WTC11 (cell line): ENCODE results near the gene CIP2A. TPM values are rescaled to one million over a fixed set of nuclear protein-coding genes. Genes with fewer than 3 reads are reported as not detected.

Source experiments
- ATAC-seq: fragments of 200-7000 bp; cut with Tn5 transposase; 2 replicates; pipeline ENCODE4 v1.10.0; 2021; ENCODE audit warnings: mild to moderate bottlenecking, moderate library complexity
- CTCF ChIA-PET: fragments of 300-600 bp; sonication (Branson Sonifier 250); formaldehyde crosslinking; loops from one replicate; lab custom pipeline; 2021; ENCODE audit warnings: antibody characterized with exemption; lab: Charles Lee
- POLR2A ChIA-PET: fragments of 350-600 bp; sonication (Branson Sonifier 250); formaldehyde crosslinking; loops from one replicate; lab custom pipeline; 2021; ENCODE audit warnings: antibody characterized with exemption; lab: Charles Lee
- DNase-seq: peaks from one replicate; pipeline ENCODE4 v3.0.0; 2021; ENCODE audit warnings: low spot score
- H3K27ac Mint-ChIP-seq: 2 replicates; pipeline ENCODE4 v1.8.0; 2021; ENCODE audit warnings: mixed read lengths
- H3K27me3 Mint-ChIP-seq: 2 replicates; pipeline ENCODE4 v1.8.0; 2021; ENCODE audit warnings: low read depth, mild to moderate bottlenecking, moderate library complexity, mixed read lengths
- H3K36me3 Mint-ChIP-seq: 2 replicates; pipeline ENCODE4 v1.8.0; 2021; ENCODE audit warnings: mixed read lengths
- H3K4me1 Mint-ChIP-seq: 2 replicates; pipeline ENCODE4 v1.8.0; 2022; ENCODE audit warnings: mixed read lengths
- H3K4me3 Mint-ChIP-seq: 2 replicates; pipeline ENCODE4 v1.8.0; 2021; ENCODE audit warnings: mild to moderate bottlenecking, moderate library complexity, mixed read lengths
- H3K9me3 Mint-ChIP-seq: 2 replicates; pipeline ENCODE4 v1.8.0; 2021; ENCODE audit warnings: mixed read lengths
- AR ChIP-seq: fragments of 250-450 bp; sonication (Bioruptor Pico); IDR thresholded peaks from 2 replicates; pipeline ENCODE4 v1.9.0; 2021; ENCODE audit warnings: mild to moderate bottlenecking
- ARID4B ChIP-seq: sonication (generic); formaldehyde crosslinking; IDR thresholded peaks from 2 replicates; pipeline ENCODE4 v1.8.0; 2023; ENCODE audit warnings: missing genetic modification reagents, mild to moderate bottlenecking, borderline replicate concordance
- ATF3 ChIP-seq: sonication (generic); formaldehyde crosslinking; conservative IDR thresholded peaks from 2 replicates; pipeline ENCODE4 v1.8.1; 2022; ENCODE audit warnings: mild to moderate bottlenecking, missing genetic modification reagents
- CBFB ChIP-seq: sonication (generic); formaldehyde crosslinking; IDR thresholded peaks from 2 replicates; pipeline ENCODE4 v1.8.1; 2022; ENCODE audit warnings: mild to moderate bottlenecking, low read depth, missing genetic modification reagents
- CREB1 ChIP-seq: sonication (generic); formaldehyde crosslinking; IDR thresholded peaks from 2 replicates; pipeline ENCODE4 v1.8.0; 2023; ENCODE audit warnings: mild to moderate bottlenecking, missing genetic modification reagents
- ESRRA ChIP-seq: sonication (generic); formaldehyde crosslinking; IDR thresholded peaks from 2 replicates; pipeline ENCODE4 v1.8.1; 2022; ENCODE audit warnings: mild to moderate bottlenecking, missing genetic modification reagents, borderline replicate concordance
- FOXP1 ChIP-seq: sonication (generic); formaldehyde crosslinking; IDR thresholded peaks from 2 replicates; pipeline ENCODE4 v1.8.0; 2022; ENCODE audit warnings: missing genetic modification reagents, mild to moderate bottlenecking, moderate library complexity, borderline replicate concordance
- GTF2I ChIP-seq: fragments of 250-450 bp; sonication (Bioruptor Pico); conservative IDR thresholded peaks from 2 replicates; pipeline ENCODE4 v1.4.0; 2021; ENCODE audit warnings: mild to moderate bottlenecking
- JUN ChIP-seq: sonication (generic); formaldehyde crosslinking; IDR thresholded peaks from 2 replicates; pipeline ENCODE4 v1.8.0; 2023; ENCODE audit warnings: mild to moderate bottlenecking, missing genetic modification reagents
- SOX15 ChIP-seq: fragments of 250-450 bp; sonication (Bioruptor Pico); IDR thresholded peaks from 2 replicates; pipeline ENCODE4 v1.9.0; 2021; ENCODE audit warnings: mild to moderate bottlenecking
- TEAD1 ChIP-seq: sonication (generic); formaldehyde crosslinking; IDR thresholded peaks from 2 replicates; pipeline ENCODE4 v1.8.0; 2022; ENCODE audit warnings: mild to moderate bottlenecking, missing genetic modification reagents
- TP53 ChIP-seq: sonication (generic); formaldehyde crosslinking; IDR thresholded peaks from 2 replicates; pipeline ENCODE4 v1.8.1; 2023; ENCODE audit warnings: mild to moderate bottlenecking, missing genetic modification reagents
- ZNF219 ChIP-seq: sonication (generic); formaldehyde crosslinking; IDR thresholded peaks from 2 replicates; pipeline ENCODE4 v1.8.0; 2023; ENCODE audit warnings: missing genetic modification reagents, mild to moderate bottlenecking, borderline replicate concordance
- ZNF671 ChIP-seq: fragments of 250-450 bp; sonication (Bioruptor Pico); IDR thresholded peaks from 2 replicates; pipeline ENCODE4 v1.8.0; 2021; ENCODE audit warnings: mild to moderate bottlenecking
- total RNA-seq: library from RNA; stranded (reverse); gene quantifications from 3 replicates; pipeline ENCODE4 v1.2.3, GENCODE V29; 2021
- TF ChIP-seq, protein P1 (sequence below): fragments of 200-600 bp; IDR thresholded peaks from 2 replicates; pipeline ENCODE4 v1.8.0; 2022; ENCODE audit warnings: antibody characterized with exemption
- TF ChIP-seq, protein P2 (sequence below): sonication (generic); formaldehyde crosslinking; IDR thresholded peaks from 2 replicates; pipeline ENCODE4 v1.8.1; 2022; ENCODE audit warnings: low read depth, missing genetic modification reagents, borderline replicate concordance
- TF ChIP-seq, protein P3 (sequence below): fragments of 250-450 bp; sonication (Bioruptor Pico); IDR thresholded peaks from 2 replicates; pipeline ENCODE4 v1.9.0; 2021; ENCODE audit warnings: mild to moderate bottlenecking, borderline replicate concordance
- TF ChIP-seq, protein P4 (sequence below): fragments of 250-450 bp; sonication (Bioruptor Pico); IDR thresholded peaks from 2 replicates; pipeline ENCODE4 v1.9.0; 2021; ENCODE audit warnings: mild to moderate bottlenecking

CIP2A gene
- total RNA-seq, 1 experiment from 2014 or later, result 32.8 TPM

- TF ChIP-seq, protein P1, sequence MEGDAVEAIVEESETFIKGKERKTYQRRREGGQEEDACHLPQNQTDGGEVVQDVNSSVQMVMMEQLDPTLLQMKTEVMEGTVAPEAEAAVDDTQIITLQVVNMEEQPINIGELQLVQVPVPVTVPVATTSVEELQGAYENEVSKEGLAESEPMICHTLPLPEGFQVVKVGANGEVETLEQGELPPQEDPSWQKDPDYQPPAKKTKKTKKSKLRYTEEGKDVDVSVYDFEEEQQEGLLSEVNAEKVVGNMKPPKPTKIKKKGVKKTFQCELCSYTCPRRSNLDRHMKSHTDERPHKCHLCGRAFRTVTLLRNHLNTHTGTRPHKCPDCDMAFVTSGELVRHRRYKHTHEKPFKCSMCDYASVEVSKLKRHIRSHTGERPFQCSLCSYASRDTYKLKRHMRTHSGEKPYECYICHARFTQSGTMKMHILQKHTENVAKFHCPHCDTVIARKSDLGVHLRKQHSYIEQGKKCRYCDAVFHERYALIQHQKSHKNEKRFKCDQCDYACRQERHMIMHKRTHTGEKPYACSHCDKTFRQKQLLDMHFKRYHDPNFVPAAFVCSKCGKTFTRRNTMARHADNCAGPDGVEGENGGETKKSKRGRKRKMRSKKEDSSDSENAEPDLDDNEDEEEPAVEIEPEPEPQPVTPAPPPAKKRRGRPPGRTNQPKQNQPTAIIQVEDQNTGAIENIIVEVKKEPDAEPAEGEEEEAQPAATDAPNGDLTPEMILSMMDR, result no peak
- TF ChIP-seq TP53 (CRISPR knock-in tag), result no peak
- no peak for TF ChIP-seq ATF3 (CRISPR knock-in tag)
- TF ChIP-seq TEAD1 (CRISPR knock-in tag), result no peak
- no peak for TF ChIP-seq ZNF671
- no peak for TF ChIP-seq FOXP1 (CRISPR knock-in tag)
- TF ChIP-seq JUN (CRISPR knock-in tag), result no peak
- no peak for TF ChIP-seq SOX15 (CRISPR knock-in tag)
These were observed 61.4 kb downstream of the CIP2A start (continued) for GRCh38 chr3:108527817-108528216.

DNA sequence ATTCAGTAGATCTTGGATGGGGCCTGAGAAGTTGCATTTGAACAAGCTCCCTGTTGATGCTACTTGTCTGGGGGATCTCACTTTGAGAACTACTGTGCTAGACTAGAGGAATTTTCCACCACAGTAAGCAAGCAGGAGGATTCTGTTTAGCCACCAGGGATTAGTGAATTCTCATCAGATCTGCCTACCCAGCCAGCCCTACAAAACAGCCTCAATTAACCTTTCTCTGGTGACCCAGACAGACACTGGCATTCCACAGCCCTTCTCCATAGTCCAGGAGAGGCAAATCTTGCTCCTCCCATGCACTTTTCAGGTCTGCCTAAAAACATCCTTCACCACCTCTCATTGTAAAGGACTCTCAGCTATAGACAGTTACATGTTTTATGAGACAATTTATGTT lies 62.1 kb downstream of the CIP2A start:
- Mint-ChIP-seq H3K4me3 (no peak overlapping the region), H3K9me3 (peaks cover 4% of the 10 kb centered on the region; the same call in 1 of the 2 replicates), H3K36me3 (no peaks in the 10 kb centered on the region)
- DNase-seq, result no peak
- CTCF ChIA-PET, result no interaction called here
- TF ChIP-seq, protein P2, sequence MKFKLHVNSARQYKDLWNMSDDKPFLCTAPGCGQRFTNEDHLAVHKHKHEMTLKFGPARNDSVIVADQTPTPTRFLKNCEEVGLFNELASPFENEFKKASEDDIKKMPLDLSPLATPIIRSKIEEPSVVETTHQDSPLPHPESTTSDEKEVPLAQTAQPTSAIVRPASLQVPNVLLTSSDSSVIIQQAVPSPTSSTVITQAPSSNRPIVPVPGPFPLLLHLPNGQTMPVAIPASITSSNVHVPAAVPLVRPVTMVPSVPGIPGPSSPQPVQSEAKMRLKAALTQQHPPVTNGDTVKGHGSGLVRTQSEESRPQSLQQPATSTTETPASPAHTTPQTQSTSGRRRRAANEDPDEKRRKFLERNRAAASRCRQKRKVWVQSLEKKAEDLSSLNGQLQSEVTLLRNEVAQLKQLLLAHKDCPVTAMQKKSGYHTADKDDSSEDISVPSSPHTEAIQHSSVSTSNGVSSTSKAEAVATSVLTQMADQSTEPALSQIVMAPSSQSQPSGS (CRISPR knock-in tag), result no peak
- TF ChIP-seq ZNF219 (no peak), CBFB (CRISPR knock-in tag) (no peak), ARID4B (CRISPR knock-in tag) (no peak), AR (CRISPR knock-in tag) (no peak), TEAD1 (CRISPR knock-in tag) (no peak)
- TF ChIP-seq, all 79 proteins: peak for 0
- Mint-ChIP-seq H3K27ac (no peak overlapping the region), H3K4me1 (peaks cover 4% of the 10 kb centered on the region; the same call in 1 of the 2 replicates), H3K27me3 (no peaks in the 10 kb centered on the region)
- ATAC-seq, result no peak
- POLR2A ChIA-PET, result no interaction called here

- ChIA-PET POLR2A (no interaction called here), CTCF (no interaction called here)
- Mint-ChIP-seq H3K27me3 (no peaks in the 10 kb centered on the region), H3K9me3 (peaks cover 4% of the 10 kb centered on the region; the same call in 1 of the 2 replicates), H3K36me3 (no peaks in the 10 kb centered on the region), H3K27ac (no peak overlapping the region), H3K4me1 (peaks cover 7% of the 10 kb centered on the region; the same call in 1 of the 2 replicates), H3K4me3 (no peak overlapping the region)
- ATAC-seq (no peak), DNase-seq (no peak)
- no peak for TF ChIP-seq ESRRA
- TF ChIP-seq TP53 (CRISPR knock-in tag), result no peak
- TF ChIP-seq, protein P3, sequence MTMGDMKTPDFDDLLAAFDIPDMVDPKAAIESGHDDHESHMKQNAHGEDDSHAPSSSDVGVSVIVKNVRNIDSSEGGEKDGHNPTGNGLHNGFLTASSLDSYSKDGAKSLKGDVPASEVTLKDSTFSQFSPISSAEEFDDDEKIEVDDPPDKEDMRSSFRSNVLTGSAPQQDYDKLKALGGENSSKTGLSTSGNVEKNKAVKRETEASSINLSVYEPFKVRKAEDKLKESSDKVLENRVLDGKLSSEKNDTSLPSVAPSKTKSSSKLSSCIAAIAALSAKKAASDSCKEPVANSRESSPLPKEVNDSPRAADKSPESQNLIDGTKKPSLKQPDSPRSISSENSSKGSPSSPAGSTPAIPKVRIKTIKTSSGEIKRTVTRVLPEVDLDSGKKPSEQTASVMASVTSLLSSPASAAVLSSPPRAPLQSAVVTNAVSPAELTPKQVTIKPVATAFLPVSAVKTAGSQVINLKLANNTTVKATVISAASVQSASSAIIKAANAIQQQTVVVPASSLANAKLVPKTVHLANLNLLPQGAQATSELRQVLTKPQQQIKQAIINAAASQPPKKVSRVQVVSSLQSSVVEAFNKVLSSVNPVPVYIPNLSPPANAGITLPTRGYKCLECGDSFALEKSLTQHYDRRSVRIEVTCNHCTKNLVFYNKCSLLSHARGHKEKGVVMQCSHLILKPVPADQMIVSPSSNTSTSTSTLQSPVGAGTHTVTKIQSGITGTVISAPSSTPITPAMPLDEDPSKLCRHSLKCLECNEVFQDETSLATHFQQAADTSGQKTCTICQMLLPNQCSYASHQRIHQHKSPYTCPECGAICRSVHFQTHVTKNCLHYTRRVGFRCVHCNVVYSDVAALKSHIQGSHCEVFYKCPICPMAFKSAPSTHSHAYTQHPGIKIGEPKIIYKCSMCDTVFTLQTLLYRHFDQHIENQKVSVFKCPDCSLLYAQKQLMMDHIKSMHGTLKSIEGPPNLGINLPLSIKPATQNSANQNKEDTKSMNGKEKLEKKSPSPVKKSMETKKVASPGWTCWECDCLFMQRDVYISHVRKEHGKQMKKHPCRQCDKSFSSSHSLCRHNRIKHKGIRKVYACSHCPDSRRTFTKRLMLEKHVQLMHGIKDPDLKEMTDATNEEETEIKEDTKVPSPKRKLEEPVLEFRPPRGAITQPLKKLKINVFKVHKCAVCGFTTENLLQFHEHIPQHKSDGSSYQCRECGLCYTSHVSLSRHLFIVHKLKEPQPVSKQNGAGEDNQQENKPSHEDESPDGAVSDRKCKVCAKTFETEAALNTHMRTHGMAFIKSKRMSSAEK (CRISPR knock-in tag), result no peak
- TF ChIP-seq CREB1 (CRISPR knock-in tag), result no peak
- TF ChIP-seq, protein P4, sequence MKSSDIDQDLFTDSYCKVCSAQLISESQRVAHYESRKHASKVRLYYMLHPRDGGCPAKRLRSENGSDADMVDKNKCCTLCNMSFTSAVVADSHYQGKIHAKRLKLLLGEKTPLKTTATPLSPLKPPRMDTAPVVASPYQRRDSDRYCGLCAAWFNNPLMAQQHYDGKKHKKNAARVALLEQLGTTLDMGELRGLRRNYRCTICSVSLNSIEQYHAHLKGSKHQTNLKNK (CRISPR knock-in tag), result no peak
- no peak for TF ChIP-seq GTF2I (CRISPR knock-in tag)
These were observed 63.3 kb downstream of the CIP2A start for GRCh38 chr3:108525971-108526370.
